Measurements from ENCODE around the gene CPVL.

GRCh38 chr7:29193316-29194205 is 47.2 kb upstream of the CPVL start:
- TF ChIP-seq CTCF (IDR thresholded peaks at IDR 0.05) (no peak), POLR2A (IDR thresholded peaks at IDR 0.05) (no peak)

Measured in esophagus squamous epithelium (tissue), 4 donors.